Muscle of arm (tissue), 14 donors: ENCODE data around the gene HCAR3. TPM values are rescaled to one million over a fixed set of nuclear protein-coding genes. Genes with fewer than 3 reads are reported as not detected.
A peak's percentile ranks its signal among the peaks of the same experiment; 100 is the strongest.
"Not testable (repeated sequence)": the region's sequence is repeated elsewhere in the genome, so short reads cannot be mapped to it uniquely, and the experiment has no call there.

Experiments used
- DNase-seq: peaks from one replicate; pipeline ENCODE4 v3.0.0-alpha.2; 2013
- long read RNA-seq, 11 donors: transcript quantifications; one replicate each; lab custom pipeline, GENCODE V29; 2026
- polyA plus RNA-seq, 12 donors: library from polyadenylated mRNA; unstranded; fragments of 120-200 nt; gene quantifications; one replicate each; pipeline ENCODE4 v1.2.1, GENCODE V29; 2013; ENCODE audit not compliant: insufficient read length in 12 of 12

Gene HCAR3
- polyA plus RNA-seq, result 1 to 10 TPM in 1 of 12 donors, under 1 TPM in 4, not detected in 7; 0.13 to 4.2 (median 0.59) TPM
- long read RNA-seq, donor 1, result 0 reads
- long read RNA-seq, donor 2, result 0 reads
- long read RNA-seq, donor 3, result 0 reads
- long read RNA-seq, donor 4, result 0 reads
- long read RNA-seq, donor 5, result 0 reads
- long read RNA-seq, donor 6, result 0 reads
- long read RNA-seq, donor 7, partial matches to known transcripts, result 0 of 1 reads
- long read RNA-seq, donor 7, other reads (novel, unspliced or antisense), result 0 of 1 reads
- long read RNA-seq, donor 8, result 0 reads
- long read RNA-seq, donor 9, result 0 reads
- long read RNA-seq, donor 10, result 0 reads
- long read RNA-seq, donor 11, result 0 reads

DNA sequence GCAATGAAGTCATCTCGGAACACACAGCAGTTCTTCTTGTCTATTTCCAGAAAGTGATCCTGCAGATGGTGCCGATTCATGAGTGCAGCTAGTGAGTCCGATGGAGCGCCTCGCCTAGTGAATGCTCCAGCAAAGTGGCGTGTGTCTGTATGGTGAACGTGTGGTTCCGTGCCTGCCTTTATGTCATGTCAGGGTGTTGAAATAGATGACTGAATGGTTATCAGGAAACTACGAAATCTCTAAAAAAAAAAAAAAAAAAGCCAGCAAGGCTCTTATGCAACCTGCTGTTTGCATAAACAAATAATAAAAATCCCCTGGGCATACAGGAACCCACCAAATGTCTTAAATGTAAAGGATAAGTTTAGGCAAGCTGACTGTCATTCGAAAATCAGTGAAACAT, at the start of gene HCAR3:
Gene HCAR3 (minus strand): TSS at position 154 of the 400 bp plus-strand sequence. CDS start 74 bp downstream, at position 80.
- not testable (repeated sequence) for DNase-seq

GRCh38 chr12:122757568-122757967, 41.0 kb upstream of the HCAR3 start:
- DNase-seq, result no peak

DNA sequence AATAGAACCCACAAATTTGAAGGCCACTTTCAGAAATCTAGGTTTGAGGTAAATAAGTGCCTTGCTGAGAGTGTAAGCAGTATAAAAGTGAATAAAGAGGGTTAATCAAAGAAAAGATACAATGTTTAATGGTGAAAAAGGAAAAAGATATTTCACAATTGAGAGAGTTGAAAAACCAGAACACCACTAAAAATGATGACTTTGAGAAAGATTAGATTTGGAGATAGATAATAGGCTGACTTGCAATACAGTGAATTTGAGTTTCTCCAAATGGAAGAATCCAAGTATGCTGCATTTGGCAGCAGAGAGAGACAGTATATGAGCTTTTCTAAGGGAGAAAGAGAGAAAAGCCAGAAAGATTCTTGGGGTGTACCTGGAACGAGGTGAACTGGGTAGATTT, 38.2 kb upstream of the HCAR3 start:
- DNase-seq, result no peak

- DNase-seq, result no peak
These were observed 36.7 kb upstream of the HCAR3 start for GRCh38 chr12:122753319-122753650.

DNA sequence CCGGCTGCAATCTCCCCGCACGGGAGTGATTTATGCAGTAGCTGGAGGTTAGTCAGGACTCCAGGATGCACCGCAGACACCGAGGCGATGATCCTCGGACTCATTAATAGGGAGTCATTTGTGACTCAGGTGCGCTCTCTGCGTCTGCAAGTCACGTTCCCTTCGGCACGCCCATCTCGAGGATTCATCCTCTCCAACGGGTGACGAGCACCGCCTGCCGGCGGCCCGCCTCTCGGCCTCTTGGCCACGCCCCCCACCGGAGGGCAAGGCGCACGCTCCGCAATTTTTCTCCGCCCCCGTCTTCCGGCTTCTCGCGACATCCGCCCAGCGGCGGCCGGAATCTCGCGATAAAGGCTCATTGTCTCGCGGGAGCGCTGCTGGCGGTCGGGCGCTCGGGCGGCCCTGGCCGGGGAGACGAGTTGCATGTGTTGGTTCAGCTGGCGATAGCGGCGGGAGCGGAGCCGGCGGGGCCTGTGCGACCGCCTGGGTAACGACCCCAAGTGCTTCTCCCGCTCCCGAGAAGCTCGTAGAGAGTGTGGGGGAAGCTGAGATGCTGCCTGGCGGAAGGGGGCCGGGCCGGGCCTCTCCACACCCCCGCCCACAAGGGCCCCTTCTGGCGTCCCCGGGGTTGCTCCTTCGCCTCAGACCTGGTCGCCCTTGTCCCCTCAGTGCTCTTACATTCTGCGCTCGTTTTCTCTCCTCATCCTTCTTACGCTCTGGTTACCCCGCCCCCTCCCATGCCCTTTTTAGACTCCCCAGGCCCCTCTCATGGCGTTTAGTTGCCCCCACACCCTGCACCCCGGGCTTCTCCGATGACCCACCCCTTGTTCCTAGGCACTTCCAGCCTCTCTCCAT, 36.1 kb upstream of the HCAR3 start, which contains the start of gene DENR:
Gene DENR (plus strand): TSS at position 361 of the 855 bp plus-strand sequence. CDS start 878 bp downstream, outside the sequence.
- DNase-seq, result peak; percentile 98

DNA sequence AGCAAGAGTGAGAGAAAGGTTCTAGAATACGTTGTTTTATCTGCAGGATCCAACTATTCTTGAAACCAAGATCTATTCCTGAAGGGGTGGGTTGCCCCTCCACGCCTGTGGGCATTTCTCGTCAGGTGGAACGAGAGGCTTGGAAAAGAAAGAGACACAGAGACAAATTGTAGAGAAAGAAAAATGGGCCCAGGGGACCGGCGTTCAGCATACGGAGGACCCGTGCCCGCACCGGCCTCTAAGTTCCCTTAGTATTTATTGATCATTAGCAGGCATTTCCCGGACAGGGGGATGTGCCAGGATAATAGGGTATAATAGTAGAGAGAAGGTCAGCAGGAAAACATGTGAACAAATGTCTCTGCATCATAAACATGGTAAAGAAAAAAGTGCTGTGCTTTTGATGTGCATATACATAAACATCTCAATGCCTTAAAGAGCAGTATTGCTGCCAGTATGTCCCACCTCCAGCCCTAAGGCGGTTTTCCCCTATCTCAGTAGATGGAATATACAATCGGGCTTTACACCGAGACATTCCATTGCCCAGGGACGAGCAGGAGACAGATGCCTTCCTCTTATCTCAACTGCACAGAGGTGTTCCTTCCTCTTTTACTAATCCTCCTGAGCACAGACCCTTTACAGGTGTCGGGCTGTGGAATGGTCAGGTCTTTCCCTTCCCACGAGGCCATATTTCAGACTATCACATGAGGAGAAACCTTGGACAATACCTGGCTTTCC, 34.3 kb upstream of the HCAR3 start:
- DNase-seq, result not testable (repeated sequence)

DNA sequence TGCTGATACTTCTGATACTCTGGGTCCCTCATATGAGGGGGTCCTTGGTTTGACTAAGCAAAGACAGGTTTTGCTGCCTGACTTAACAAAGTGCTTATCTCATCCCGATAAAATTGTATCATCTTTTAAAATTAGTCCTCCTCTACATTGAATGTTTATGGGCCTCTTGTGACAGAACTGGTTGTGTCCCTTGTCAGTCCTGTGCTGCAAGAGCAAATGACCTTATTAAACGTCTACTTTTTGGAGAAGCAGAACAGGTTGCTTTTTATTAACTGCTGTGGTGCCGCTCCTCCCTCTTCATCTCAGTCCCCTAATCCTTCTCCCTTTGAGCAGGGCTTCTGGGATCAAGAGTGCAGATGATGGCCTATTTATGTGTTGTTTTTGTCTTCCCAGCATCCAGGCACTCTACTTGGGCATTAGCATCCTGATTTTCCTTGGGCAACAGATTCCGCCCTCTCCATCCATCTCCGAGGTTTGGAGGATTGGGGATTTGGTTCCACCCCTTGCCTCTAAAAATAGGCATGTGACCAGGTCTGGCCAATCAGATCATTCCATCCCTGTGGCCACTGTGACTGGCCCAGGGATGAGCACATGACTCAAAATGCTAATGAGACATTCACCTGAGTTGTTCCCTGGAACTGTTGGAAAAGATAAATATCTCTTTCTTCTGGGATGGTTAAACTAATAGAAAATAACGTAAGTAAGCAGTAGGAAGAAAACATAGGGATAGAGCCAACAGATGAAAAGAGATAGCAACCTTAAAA, 33.1 kb upstream of the HCAR3 start:
- no peak for DNase-seq

DNA sequence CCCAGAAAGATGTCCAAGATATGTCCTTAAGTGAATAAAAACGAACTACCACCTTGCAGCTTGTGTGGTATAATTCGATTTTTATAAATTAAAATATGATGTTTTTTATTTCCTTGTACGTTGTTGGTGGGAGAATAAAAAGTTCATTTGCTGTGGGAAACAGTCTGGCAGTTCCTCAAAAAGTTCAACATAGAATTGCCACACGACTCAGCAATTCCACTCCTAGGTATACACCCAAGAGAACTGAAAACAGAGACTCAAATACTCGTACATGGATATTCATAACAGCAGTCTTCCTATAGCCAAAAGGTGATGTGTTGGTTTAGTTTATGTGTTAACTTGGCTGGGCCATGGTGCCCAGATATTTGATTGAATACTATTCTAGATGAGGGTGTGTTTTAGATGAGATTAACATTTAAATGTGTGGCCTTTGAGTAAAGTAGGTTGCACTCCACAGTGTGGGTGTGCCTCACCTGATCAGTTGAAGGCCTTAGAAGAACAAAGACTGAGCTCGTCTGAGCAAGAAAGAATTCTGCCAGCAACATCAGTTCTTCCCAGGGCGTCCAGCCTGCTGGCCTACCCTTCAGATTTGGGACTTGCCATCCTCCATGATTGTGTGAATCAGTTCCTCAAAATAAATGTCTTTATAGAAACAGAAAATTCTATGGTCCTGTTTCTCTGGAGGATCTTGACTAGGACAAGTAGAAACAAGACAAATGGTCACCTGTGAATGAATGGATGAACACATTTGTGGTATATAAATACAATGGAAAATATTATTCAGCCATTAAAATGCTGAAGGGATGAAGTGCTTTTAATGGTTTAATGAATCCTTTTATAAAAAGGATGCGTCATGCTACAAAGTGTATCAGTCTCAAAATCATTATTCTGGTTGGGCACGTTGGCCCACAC, 30.9 kb upstream of the HCAR3 start:
- DNase-seq, result no peak

GRCh38 chr12:122743895-122744525, 27.4 kb upstream of the HCAR3 start:
- DNase-seq, result no peak

GRCh38 chr12:122740351-122740750, 23.7 kb upstream of the HCAR3 start:
- DNase-seq, result no peak

GRCh38 chr12:122738571-122738970, 22.0 kb upstream of the HCAR3 start:
- DNase-seq, result no peak

DNA sequence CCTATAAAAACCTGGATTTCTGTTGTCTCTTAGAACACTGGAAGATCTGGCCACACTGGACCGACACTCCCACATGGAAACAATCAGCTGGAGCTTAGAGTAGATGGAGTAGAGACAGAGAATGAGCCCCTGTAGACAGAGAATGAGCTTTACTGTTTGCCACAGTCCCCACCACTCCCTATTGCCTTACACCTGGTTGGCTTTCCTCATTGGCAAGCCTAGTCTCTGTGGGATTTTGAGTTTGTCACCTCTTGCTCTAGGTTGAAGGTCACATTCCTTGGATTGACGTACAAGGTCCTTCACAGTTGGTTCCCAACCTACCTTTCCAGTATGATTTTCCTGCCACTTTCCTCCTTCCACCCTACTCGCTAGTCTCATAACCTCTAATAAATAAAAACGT, 16.0 kb upstream of the HCAR3 start:
- no peak for DNase-seq

- DNase-seq, result no peak
These were observed 15.6 kb upstream of the HCAR3 start for GRCh38 chr12:122732170-122732569.

GRCh38 chr12:122730215-122731014, 13.8 kb upstream of the HCAR3 start, which contains the start of gene HCAR1:
Gene HCAR1, minus strand, starts transcription at chr12:122730844. Its CDS starts 505 bp downstream, at chr12:122730339.
- DNase-seq, result no peak

GRCh38 chr12:122729583-122730214, 13.1 kb upstream of the HCAR3 start:
- DNase-seq, result no peak

GRCh38 chr12:122726080-122726558, 9.5 kb upstream of the HCAR3 start:
- DNase-seq, result no peak

- DNase-seq, result no peak
These were observed 9.0 kb upstream of the HCAR3 start for GRCh38 chr12:122725452-122726079.
